ENCODE measurements around the gene MGA.
"Not testable (repeated sequence)": the region's sequence is repeated elsewhere in the genome, so short reads cannot be mapped to it uniquely, and the experiment has no call there.

Gene MGA

DNA sequence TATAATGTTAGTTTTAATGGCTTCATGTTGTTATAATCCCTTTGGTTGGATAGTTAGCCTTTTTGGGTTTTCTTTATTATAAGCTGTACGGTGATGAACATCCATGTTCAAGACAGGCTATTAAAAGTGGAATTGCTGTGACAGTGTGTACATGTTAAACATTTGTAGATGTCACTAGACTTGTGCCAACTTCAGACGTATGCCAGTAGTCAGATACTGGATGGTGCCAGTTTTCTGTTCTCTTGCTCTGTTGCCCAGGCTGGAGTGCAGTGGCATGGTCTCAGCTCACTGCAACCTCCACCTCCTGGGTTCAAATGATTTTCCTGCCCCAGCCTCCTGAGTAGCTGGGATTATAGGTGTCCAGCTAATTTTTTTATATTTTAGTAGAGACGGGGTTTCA, 54.1 kb downstream of the MGA start:
- DNase-seq (ENCODE audit: low spot score): no peak

GRCh38 chr15:41716864-41717263, 56.7 kb downstream of the MGA start:
- no peak for DNase-seq (ENCODE audit: low spot score)

DNA sequence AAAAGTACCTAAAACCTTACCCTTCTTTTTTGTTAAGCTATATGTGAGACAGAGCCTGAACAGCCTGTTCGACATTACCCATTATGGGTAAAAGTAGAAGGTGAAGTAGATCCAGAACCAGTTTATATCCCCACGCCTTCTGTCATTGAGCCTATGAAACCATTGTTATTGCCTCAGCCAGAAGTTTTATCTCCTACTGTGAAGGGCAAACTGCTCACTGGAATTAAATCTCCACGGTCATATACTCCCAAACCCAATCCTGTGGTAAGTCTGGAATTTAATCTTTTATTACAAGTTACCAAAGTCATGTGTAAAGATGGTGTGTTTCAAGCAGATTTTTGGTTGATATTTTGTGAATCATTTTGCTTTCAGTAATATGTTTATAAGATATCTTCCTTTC, 66.9 kb downstream of the MGA start:
- DNase-seq (ENCODE audit: low spot score): no peak

DNA sequence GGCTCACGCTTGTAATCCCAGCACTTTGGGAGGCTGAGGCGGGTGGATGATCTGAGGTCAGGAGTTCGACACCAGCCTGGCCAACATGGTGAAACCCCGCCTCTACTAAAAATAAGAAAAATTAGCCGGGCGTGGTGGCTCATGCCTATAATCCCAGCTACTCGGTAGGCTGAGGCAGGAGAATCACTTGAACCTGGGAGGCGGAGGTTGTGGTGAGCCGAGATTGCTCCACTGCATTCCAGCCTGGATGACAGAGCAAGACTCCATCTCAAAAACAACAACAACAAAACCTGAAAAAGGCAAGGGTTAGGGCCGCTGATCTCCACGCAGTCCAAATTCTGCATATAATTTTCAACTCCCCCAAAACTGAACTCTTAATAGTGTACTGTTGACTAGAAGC, 67.9 kb downstream of the MGA start:
- not testable (repeated sequence) for DNase-seq (ENCODE audit: low spot score)

GRCh38 chr15:41730543-41730942, 70.3 kb downstream of the MGA start:
- peak; percentile 70 for DNase-seq (ENCODE audit: low spot score)

DNA sequence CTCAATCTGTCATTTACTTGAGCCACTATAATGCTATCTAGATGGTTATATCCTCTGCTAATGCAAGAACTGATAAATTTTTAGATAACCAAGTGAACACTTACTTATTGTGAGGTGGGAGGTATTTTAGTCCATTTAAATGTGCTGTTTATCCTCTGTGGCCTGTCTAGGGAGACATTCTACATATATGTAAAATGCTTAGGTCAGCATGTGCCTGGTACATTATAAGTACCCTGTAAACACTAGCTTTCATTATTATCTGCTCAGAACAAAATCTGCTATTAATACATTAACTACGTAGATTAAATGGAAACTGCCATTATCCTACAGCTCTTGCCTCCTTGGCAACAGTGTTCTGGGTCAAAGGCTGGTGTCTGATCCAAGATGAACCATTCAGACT, 72.3 kb downstream of the MGA start:
- no peak for DNase-seq (ENCODE audit: low spot score)

GRCh38 chr15:41734079-41734478, 73.9 kb downstream of the MGA start:
- no peak for DNase-seq (ENCODE audit: low spot score)

- no peak for DNase-seq (ENCODE audit: low spot score)
Observed at GRCh38 chr15:41735046-41735445, 74.8 kb downstream of the MGA start.

GRCh38 chr15:41735492-41735891, 75.3 kb downstream of the MGA start:
- DNase-seq (ENCODE audit: low spot score): not testable (repeated sequence)

- DNase-seq (ENCODE audit: low spot score): no peak
Observed at GRCh38 chr15:41746802-41747201, 86.6 kb downstream of the MGA start.

- DNase-seq (ENCODE audit: low spot score): no peak
Observed at GRCh38 chr15:41756198-41756597, 96.0 kb downstream of the MGA start.

DNA sequence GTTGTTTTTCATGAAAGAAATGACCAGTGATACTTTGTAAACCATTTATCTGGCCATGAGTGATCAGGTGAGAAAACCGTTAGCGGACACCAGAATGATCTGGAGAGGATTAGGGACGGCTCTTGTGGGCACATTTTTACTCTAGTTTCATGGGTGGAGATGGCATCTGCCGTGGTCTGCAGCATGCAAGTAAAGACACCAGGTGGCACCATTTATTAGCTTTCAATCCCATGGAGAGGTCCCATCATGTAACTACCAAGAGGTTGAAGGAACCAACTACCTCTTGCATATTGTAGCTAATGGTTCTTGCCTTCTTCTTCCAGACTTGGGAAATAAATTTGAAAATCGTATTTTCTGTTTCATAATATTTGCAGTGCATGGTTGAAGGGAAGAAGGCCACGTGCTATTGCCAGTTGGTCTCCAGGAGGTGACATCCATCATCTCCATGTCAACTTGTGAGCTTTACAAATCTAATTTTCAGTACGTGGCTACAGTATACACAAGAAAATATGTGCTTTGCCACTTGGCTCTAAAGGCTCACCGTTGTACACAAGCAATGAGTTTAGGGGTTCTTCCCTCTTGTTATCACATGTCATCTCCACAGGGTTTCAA, 112.6 kb downstream of the MGA start:
- DNase-seq (ENCODE audit: low spot score): peak; percentile 90

DNA sequence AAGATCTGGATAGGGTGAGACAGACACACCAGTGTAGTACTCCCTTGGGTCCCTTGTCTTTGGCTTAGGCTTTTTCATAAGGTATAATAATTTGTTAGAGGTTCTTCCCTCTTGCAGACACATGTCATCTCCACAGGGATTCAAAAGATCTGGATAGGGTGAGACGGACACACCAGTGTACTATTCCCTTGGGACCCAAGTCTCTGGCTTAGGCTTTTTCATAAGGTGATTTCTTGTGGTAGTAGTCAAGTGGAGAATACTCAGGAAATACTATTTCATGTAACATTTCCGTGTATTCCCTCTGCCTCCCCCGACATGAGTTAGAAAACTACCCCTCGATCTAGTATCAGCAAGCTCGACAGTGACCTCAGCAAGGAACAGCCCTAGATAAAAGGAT, 113.1 kb downstream of the MGA start:
- DNase-seq (ENCODE audit: low spot score): no peak

GRCh38 chr15:41773729-41774061, 113.5 kb downstream of the MGA start:
- DNase-seq (ENCODE audit: low spot score): no peak

DNA sequence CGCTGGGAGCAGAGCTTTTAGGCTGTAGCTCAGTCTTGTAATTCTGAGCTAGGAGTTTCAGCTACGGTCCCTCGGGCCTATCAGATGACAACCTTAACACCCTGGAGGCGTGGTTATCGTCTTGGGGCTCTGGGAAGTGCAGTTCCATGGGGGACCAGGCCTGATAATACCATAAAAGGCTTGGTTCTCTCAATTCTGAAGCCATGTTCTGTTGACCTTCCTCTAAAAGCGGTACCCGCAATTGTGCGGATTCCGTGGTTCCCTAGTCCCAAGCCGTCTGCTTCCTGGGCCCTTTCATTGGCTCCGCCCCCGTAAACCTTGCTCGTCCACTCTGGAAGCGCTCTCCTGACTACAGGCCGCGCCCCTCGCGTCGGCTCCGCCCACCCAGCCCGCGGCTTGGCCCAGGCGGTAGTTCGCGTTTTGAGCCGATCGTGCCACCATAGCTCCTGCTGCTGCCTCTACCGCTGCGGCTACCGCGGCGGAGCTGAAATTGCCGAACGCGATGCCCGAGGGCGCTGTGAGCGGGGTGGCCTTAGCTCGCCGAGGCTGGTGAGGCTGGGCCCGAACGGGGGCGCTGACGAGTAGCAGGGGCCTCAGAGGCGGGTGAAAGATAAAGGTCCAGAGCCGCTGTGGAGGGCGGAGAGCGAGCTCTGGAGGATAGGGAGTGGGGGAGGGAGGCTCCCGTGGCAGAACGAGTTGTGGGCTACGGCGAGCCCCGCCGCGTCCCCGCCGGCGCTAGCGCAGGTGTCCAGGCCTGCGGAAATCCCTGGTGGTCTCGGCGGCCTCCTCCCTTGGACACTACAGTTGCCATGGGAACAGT, 114.1 kb downstream of the MGA start, which contains the start of gene MAPKBP1:
MAPKBP1 (plus strand) TSS at position 423 of the 820 bp plus-strand sequence. CDS start 792 bp downstream, outside the sequence.
- DNase-seq (ENCODE audit: low spot score): peak; percentile 98

- no peak for DNase-seq (ENCODE audit: low spot score)
Observed at GRCh38 chr15:41774882-41775417, 114.7 kb downstream of the MGA start.

GRCh38 chr15:41775651-41776050, 115.4 kb downstream of the MGA start:
- peak; percentile 26 for DNase-seq (ENCODE audit: low spot score)

- DNase-seq (ENCODE audit: low spot score): no peak
Observed at GRCh38 chr15:41777421-41777973, 117.3 kb downstream of the MGA start.

DNA sequence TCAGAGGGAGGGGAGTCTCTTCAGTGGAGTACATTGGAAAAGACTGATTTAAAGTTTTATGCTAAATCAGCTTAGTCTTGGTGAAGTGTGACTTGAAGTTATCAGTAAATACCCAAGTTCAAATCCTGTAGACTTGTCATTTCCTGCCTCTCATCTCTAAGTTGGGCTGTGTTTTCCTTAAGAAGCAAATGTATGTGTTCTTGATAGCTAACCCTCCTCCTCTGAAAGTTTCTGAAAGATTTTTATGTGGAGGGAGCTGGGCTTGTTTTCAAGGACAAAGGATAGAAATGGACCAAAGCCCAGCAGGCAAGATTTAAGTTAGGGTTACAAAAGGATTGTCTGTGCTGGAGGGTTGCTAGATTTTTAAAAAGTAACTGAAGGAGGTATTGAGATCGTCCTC, 118.3 kb downstream of the MGA start:
- no peak for DNase-seq (ENCODE audit: low spot score)

GRCh38 chr15:41779662-41780157, 119.5 kb downstream of the MGA start:
- DNase-seq (ENCODE audit: low spot score): no peak

- DNase-seq (ENCODE audit: low spot score): no peak
Observed at GRCh38 chr15:41780266-41780665, 120.1 kb downstream of the MGA start.

DNA sequence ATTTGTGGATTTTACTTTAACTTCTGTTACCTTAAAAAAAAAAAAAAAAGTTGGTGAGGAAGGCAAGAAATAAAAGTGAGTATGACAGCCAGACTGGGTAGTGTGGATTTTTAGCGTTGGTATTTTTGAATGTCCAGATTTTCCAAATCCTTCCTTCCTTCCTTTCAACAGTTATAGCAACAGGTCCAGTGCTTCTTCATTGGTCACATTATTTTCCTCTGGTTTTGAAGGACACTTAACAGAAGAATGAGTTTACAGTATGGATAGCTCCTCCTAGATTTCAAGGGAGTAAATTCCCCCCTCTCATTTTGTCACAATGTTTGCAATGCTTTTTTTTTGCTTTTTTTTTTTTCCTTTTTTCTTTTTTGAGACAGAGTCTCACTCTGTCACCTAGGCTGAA, 120.5 kb downstream of the MGA start:
- no peak for DNase-seq (ENCODE audit: low spot score)
